Coronary artery (tissue), 2 donors: ENCODE measurements around the gene POC1A.

Experiments
- DNase-seq: peaks from one replicate; pipeline ENCODE4 v3.0.0-alpha.2; 2017; ENCODE audit warnings: low spot score
- H3K27ac ChIP-seq, 2 donors: fragments of 200-600 bp; sonication (generic); one replicate each; pipeline ENCODE4 v1.5.1; 2016 to 2019
- H3K4me3 ChIP-seq: fragments of 200-600 bp; sonication (generic); 2 replicates; pipeline ENCODE4 v1.5.1; 2016; ENCODE audit warnings: mild to moderate bottlenecking, moderate library complexity
- CTCF ChIP-seq: fragments of 200-600 bp; sonication (generic); IDR thresholded peaks from one replicate; pipeline ENCODE4 v1.5.1; 2019; ENCODE audit warnings: antibody characterized with exemption

Gene POC1A

GRCh38 chr3:52095990-52096775 lies 58.0 kb downstream of the POC1A start:
- DNase-seq = no peak
- Histone ChIP-seq H3K4me3 (no peak overlapping the region), H3K27ac (no peak overlapping the region)
- TF ChIP-seq CTCF = no peak

- Histone ChIP-seq H3K27ac (no peak overlapping the region), H3K4me3 (no peak overlapping the region)
- no peak for DNase-seq
- TF ChIP-seq CTCF = no peak
Observed at GRCh38 chr3:52094571-52095485, 59.4 kb downstream of the POC1A start.

GRCh38 chr3:52093756-52094545 lies 60.3 kb downstream of the POC1A start:
- DNase-seq = no peak
- peak overlapping the region in 1 of 2 donors; percentile 18 for H3K27ac ChIP-seq
- H3K4me3 ChIP-seq = no peak overlapping the region
- no peak for TF ChIP-seq CTCF

- Histone ChIP-seq H3K27ac (peak overlapping the region; percentile 18 to 95), H3K4me3 (no peak overlapping the region)
- DNase-seq = no peak
- TF ChIP-seq CTCF = no peak
Observed at GRCh38 chr3:52092891-52093290, 61.3 kb downstream of the POC1A start.

- Histone ChIP-seq H3K27ac (peak overlapping the region; percentile 95 to 99), H3K4me3 (no peak overlapping the region)
- no peak for TF ChIP-seq CTCF
- DNase-seq = no peak
Observed at GRCh38 chr3:52092271-52092660, 62.0 kb downstream of the POC1A start.

- peak overlapping the region; percentile 95 to 99 for H3K27ac ChIP-seq
- no peak overlapping the region for H3K4me3 ChIP-seq
- peak; percentile 86 for DNase-seq
- no peak for TF ChIP-seq CTCF
Observed at GRCh38 chr3:52091586-52092270, 62.5 kb downstream of the POC1A start.
